Hepatocyte (in vitro differentiated cells): ENCODE measurements around the gene PRRT4.

Experiments
- EZH2 ChIP-seq: fragments of 200-600 bp; sonication (generic); IDR thresholded peaks from 2 replicates; pipeline ENCODE4 v1.6.1; 2016; ENCODE audit warnings: antibody characterized with exemption, mild to moderate bottlenecking, borderline replicate concordance
- EZH2phosphoT487 ChIP-seq: fragments of 200-600 bp; sonication (generic); IDR thresholded peaks from one replicate; pipeline ENCODE4 v1.6.1; 2018; ENCODE audit warnings: antibody characterized with exemption, mild to moderate bottlenecking, low read depth, moderate library complexity; ENCODE audit not compliant: unreplicated experiment, severe bottlenecking

DNA sequence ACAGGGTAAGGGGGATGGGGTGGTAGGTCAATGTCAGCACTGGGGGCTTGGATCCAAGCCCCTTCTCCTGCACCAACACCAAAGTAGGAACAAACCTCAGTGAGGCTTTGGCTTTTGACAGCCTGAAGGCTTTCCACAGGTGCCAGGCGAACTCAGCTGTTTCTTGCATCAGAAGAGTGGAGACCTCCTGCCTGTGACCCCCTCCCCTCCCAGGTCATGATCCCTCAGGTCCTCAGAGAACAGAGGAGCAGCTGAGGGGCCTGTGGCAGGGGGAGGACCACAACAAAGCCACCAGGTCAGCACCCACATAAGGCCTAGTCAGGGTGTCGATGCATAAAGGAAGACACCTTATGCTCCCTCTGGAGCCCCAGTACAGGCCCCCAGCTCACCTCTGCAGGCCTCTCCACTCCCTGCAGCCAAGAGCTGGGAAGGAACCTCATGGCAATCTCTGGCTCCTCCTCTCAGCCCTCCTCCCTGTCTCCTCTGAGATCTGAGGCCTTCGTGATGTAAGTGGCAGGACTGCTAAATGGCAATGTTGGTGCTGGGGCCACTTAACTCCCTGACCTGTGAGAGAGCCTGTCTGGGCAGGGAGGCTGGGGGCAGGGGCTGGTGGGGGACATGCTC lies 19.1 kb upstream of the PRRT4 start:
- TF ChIP-seq EZH2 (no peak), EZH2phosphoT487 (no peak)
